ENCODE data around the gene CLCNKA.

- TF ChIP-seq CTCF (IDR thresholded peaks at IDR 0.05) (no peak), POLR2A (IDR thresholded peaks at IDR 0.05) (no peak)
Measured at GRCh38 chr1:15973772-15974171, 48.1 kb upstream of the CLCNKA start.

Data from right lobe of liver (tissue), 4 donors.